HG03575 (cell line): ENCODE measurements around the gene ADGRV1.
A peak's percentile ranks its signal among the peaks of the same experiment; 100 is the strongest.
"Not testable (repeated sequence)": the region's sequence is repeated elsewhere in the genome, so short reads cannot be mapped to it uniquely, and the experiment has no call there.

Experiments
- ATAC-seq: cut with Tn5 transposase; IDR thresholded peaks from one replicate; pipeline ENCODE4 v1.9.1; 2021; ENCODE audit not compliant: unreplicated experiment, insufficient number of reproducible peaks, low FRiP score; ENCODE audit errors: extremely low read depth

Gene ADGRV1

GRCh38 chr5:91058155-91058554 is 499.6 kb downstream of the ADGRV1 start:
- no peak for ATAC-seq

GRCh38 chr5:91058575-91058974 is 500.0 kb downstream of the ADGRV1 start:
- ATAC-seq, result no peak

- ATAC-seq, result peak; percentile 92
These were observed 500.8 kb downstream of the ADGRV1 start for GRCh38 chr5:91059409-91059808.

- ATAC-seq, result no peak
These were observed 502.5 kb downstream of the ADGRV1 start for GRCh38 chr5:91061094-91061493.

- ATAC-seq, result no peak
These were observed 503.5 kb downstream of the ADGRV1 start for GRCh38 chr5:91061946-91062562.

- not testable (repeated sequence) for ATAC-seq
These were observed 504.6 kb downstream of the ADGRV1 start for GRCh38 chr5:91063098-91063690.

- ATAC-seq, result no peak
These were observed 506.9 kb downstream of the ADGRV1 start for GRCh38 chr5:91065496-91065895.

GRCh38 chr5:91069364-91069763 is 510.8 kb downstream of the ADGRV1 start:
- ATAC-seq, result no peak

- ATAC-seq, result no peak
These were observed 512.4 kb downstream of the ADGRV1 start for GRCh38 chr5:91070761-91071550.

- ATAC-seq, result no peak
These were observed 514.3 kb downstream of the ADGRV1 start for GRCh38 chr5:91072881-91073280.

GRCh38 chr5:91074615-91075014 is 516.0 kb downstream of the ADGRV1 start:
- no peak for ATAC-seq

- no peak for ATAC-seq
These were observed 517.5 kb downstream of the ADGRV1 start for GRCh38 chr5:91076138-91076537.

GRCh38 chr5:91077623-91078022 is 519.0 kb downstream of the ADGRV1 start:
- no peak for ATAC-seq

- no peak for ATAC-seq
These were observed 520.4 kb downstream of the ADGRV1 start for GRCh38 chr5:91079037-91079436.

- ATAC-seq, result no peak
These were observed 531.2 kb downstream of the ADGRV1 start for GRCh38 chr5:91089758-91090157.

- no peak for ATAC-seq
These were observed 532.4 kb downstream of the ADGRV1 start for GRCh38 chr5:91090995-91091394.

- ATAC-seq, result no peak
These were observed 533.1 kb downstream of the ADGRV1 start for GRCh38 chr5:91091471-91092234.

- ATAC-seq, result no peak
These were observed 534.5 kb downstream of the ADGRV1 start for GRCh38 chr5:91092859-91093783.

- ATAC-seq, result no peak
These were observed 536.7 kb downstream of the ADGRV1 start for GRCh38 chr5:91095313-91095712.
